HCT116 (cell line): ENCODE results near the gene CSTPP1. TPM values are rescaled to one million over a fixed set of nuclear protein-coding genes. Genes with fewer than 3 reads are reported as not detected.

ENCODE experiments used
- ATAC-seq: fragments of 200-7000 bp; cut with Tn5 transposase; 2 replicates; pipeline ENCODE4 v1.9.1; 2020; ENCODE audit warnings: mild to moderate bottlenecking, moderate library complexity
- BruUV-seq: library from RNA; stranded (reverse); fragments of 400-500 nt; replicated peaks from 2 replicates; lab custom pipeline; 2021; lab: Mats Ljungman, UMichigan
- CTCF ChIA-PET: fragments of 300-600 bp; sonication (Branson Sonifier 250); formaldehyde crosslinking; loops from one replicate; lab custom pipeline; 2021; ENCODE audit warnings: antibody characterized with exemption; lab: Charles Lee
- POLR2A ChIA-PET: fragments of 300-600, 350-600 bp; sonication (Branson Sonifier 250); formaldehyde crosslinking; loops from one replicate; lab custom pipeline; 2021; ENCODE audit warnings: antibody characterized with exemption; lab: Charles Lee
- RAD21 ChIA-PET, 2 experiments: fragments of 300-600 bp; sonication (Branson Sonifier 250); formaldehyde crosslinking; loops; one replicate each; lab custom pipeline; 2023; ENCODE audit warnings: low total read pairs in 2 of 2; ENCODE audit not compliant: uncharacterized antibody in 2 of 2, unreplicated experiment in 2 of 2, low non-redundant PET in 1 of 2; lab: Charles Lee
- DNase-seq: peaks from one replicate; pipeline ENCODE4 v3.0.0-alpha.2; 2010; ENCODE audit warnings: low read depth, low spot score
- H2AFZ ChIP-seq: fragments of 200-600 bp; shearing (Covaris generic), sonication (generic); 2 replicates; pipeline ENCODE4 v1.6.1; 2017; ENCODE audit warnings: low read depth, mixed run types, mixed read lengths, antibody characterized with exemption, low read length; ENCODE audit not compliant: poor library complexity, severe bottlenecking
- H3K27ac ChIP-seq: 2 replicates; pipeline ENCODE4 v1.5.1; 2012; ENCODE audit warnings: low read depth, low read length
- H3K27me3 ChIP-seq: fragments of 200-600 bp; sonication (generic); 2 replicates; pipeline ENCODE4 v1.6.1; 2016; ENCODE audit warnings: mixed run types, low read length, mixed read lengths; ENCODE audit not compliant: insufficient read depth
- H3K36me3 ChIP-seq, 2 experiments: fragments of 200-500 bp in 1 of 2; fragments of 200-600 bp in 1 of 2; sonication (Bioruptor generic) in 1 of 2; sonication (generic) in 1 of 2; 2 replicates each; pipeline versions ENCODE4 v1.5.1 to v1.6.1; 2014 to 2016; ENCODE audit warnings: low read length in 2 of 2, inconsistent platforms in 1 of 2, mixed read lengths in 1 of 2, mixed run types in 1 of 2; ENCODE audit not compliant: insufficient read depth in 2 of 2, control insufficient read depth in 1 of 2
- H3K4me1 ChIP-seq, 2 experiments: fragments of 200-600 bp in 1 of 2; sonication (generic) in 1 of 2; 2 replicates each; pipeline versions ENCODE4 v1.5.1 to v1.6.1; 2012 to 2017; ENCODE audit warnings: low read length in 2 of 2, inconsistent platforms in 1 of 2, mild to moderate bottlenecking in 1 of 2, mixed read lengths in 1 of 2, mixed run types in 1 of 2, moderate library complexity in 1 of 2; ENCODE audit not compliant: insufficient read depth in 2 of 2, control insufficient read depth in 1 of 2
- H3K4me2 ChIP-seq: fragments of 200-600 bp; sonication (generic); 2 replicates; pipeline ENCODE4 v1.6.1; 2017; ENCODE audit warnings: mixed run types, low read length, mixed read lengths
- H3K4me3 ChIP-seq, 2 experiments: fragments of 200-600 bp in 1 of 2; sonication (generic) in 1 of 2; replicated peaks in 1 of 2; 2 replicates each; pipeline ENCODE4 v1.5.1; 2011 to 2016; ENCODE audit warnings: low read length in 2 of 2, control low read depth in 1 of 2, low read depth in 1 of 2, mild to moderate bottlenecking in 1 of 2, mixed read lengths in 1 of 2, mixed run types in 1 of 2
- H3K79me2 ChIP-seq: fragments of 200-600 bp; sonication (generic); 2 replicates; pipeline ENCODE4 v1.6.1; 2017; ENCODE audit warnings: mild to moderate bottlenecking, mixed run types, low read length, moderate library complexity, mixed read lengths; ENCODE audit not compliant: insufficient read depth
- H3K9ac ChIP-seq: fragments of 200-600 bp; sonication (generic); 2 replicates; pipeline ENCODE4 v1.6.1; 2016; ENCODE audit warnings: low read length, mixed read lengths
- H3K9me2 ChIP-seq: fragments of 200-600 bp; sonication (generic), shearing (Covaris generic); 2 replicates; pipeline ENCODE4 v1.6.1; 2017; ENCODE audit warnings: mixed run types, mild to moderate bottlenecking, moderate library complexity; ENCODE audit not compliant: insufficient read depth
- H3K9me3 ChIP-seq, 2 experiments: fragments of 200-500 bp in 1 of 2; fragments of 200-600 bp in 1 of 2; sonication (Bioruptor generic) in 1 of 2; sonication (generic) in 1 of 2; 2 replicates each; pipeline ENCODE4 v1.6.1; 2014 to 2017; ENCODE audit warnings: low read length in 2 of 2, mixed read lengths in 2 of 2, inconsistent platforms in 1 of 2, low read depth in 1 of 2, mild to moderate bottlenecking in 1 of 2, mixed run types in 1 of 2, moderate library complexity in 1 of 2; ENCODE audit not compliant: control insufficient read depth in 1 of 2, insufficient read depth in 1 of 2
- H4K20me1 ChIP-seq: fragments of 200-600 bp; sonication (generic), shearing (Covaris generic); 2 replicates; pipeline ENCODE4 v1.6.1; 2017; ENCODE audit warnings: mixed run types, mild to moderate bottlenecking, moderate library complexity; ENCODE audit not compliant: insufficient read depth
- ATF3 ChIP-seq: IDR thresholded peaks from 2 replicates; pipeline ENCODE4 v1.6.1; 2012
- CEBPB ChIP-seq: IDR thresholded peaks from 2 replicates; pipeline ENCODE4 v1.6.1; 2012; ENCODE audit warnings: low read depth
- EGR1 ChIP-seq: IDR thresholded peaks from 2 replicates; pipeline ENCODE4 v1.6.1; 2012; ENCODE audit warnings: low read depth
- ELF1 ChIP-seq: IDR thresholded peaks from 2 replicates; pipeline ENCODE4 v1.6.1; 2012; ENCODE audit warnings: low read depth, borderline replicate concordance
- EZH2 ChIP-seq: fragments of 200-600 bp; sonication (generic); IDR thresholded peaks from 2 replicates; pipeline ENCODE4 v1.6.1; 2017; ENCODE audit warnings: antibody characterized with exemption, mixed run types
- EZH2phosphoT487 ChIP-seq: fragments of 200-600 bp; IDR thresholded peaks from 2 replicates; pipeline ENCODE4 v1.6.1; 2018; ENCODE audit warnings: antibody characterized with exemption, borderline replicate concordance
- JUND ChIP-seq: IDR thresholded peaks from 2 replicates; pipeline ENCODE4 v1.6.1; 2012
- MAX ChIP-seq: IDR thresholded peaks from 2 replicates; pipeline ENCODE4 v1.6.1; 2012
- POLR2A ChIP-seq: IDR thresholded peaks from 2 replicates; pipeline ENCODE4 v1.7.0; 2011; ENCODE audit warnings: borderline replicate concordance; ENCODE audit not compliant: insufficient read depth, insufficient read length; ENCODE audit errors: extremely low read depth
- POLR2AphosphoS5 ChIP-seq: IDR thresholded peaks from 2 replicates; pipeline ENCODE4 v1.6.1; 2011; ENCODE audit warnings: mild to moderate bottlenecking, low read depth, low read length, moderate library complexity
- RAD21 ChIP-seq: IDR thresholded peaks from 2 replicates; pipeline ENCODE4 v1.6.1; 2012; ENCODE audit warnings: low read depth, mild to moderate bottlenecking
- REST ChIP-seq: IDR thresholded peaks from 2 replicates; pipeline ENCODE4 v1.6.1; 2012; ENCODE audit warnings: low read depth
- SIN3A ChIP-seq: IDR thresholded peaks from 2 replicates; pipeline ENCODE4 v1.6.1; 2012; ENCODE audit warnings: low read depth
- SP1 ChIP-seq: IDR thresholded peaks from 2 replicates; pipeline ENCODE4 v1.6.1; 2012; ENCODE audit warnings: low read depth
- SRF ChIP-seq: IDR thresholded peaks from 2 replicates; pipeline ENCODE4 v1.6.1; 2012; ENCODE audit warnings: low read depth
- TCF7L2 ChIP-seq: IDR thresholded peaks from 2 replicates; pipeline ENCODE4 v1.7.0; 2011; ENCODE audit warnings: borderline replicate concordance, inconsistent platforms; ENCODE audit not compliant: insufficient read depth, insufficient read length; ENCODE audit errors: extremely low read depth
- ZBTB33 ChIP-seq: IDR thresholded peaks from 2 replicates; pipeline ENCODE4 v1.6.1; 2011; ENCODE audit warnings: mild to moderate bottlenecking, low read length, moderate library complexity; ENCODE audit not compliant: insufficient replicate concordance; ENCODE audit errors: extremely low read depth
- ZFX ChIP-seq: fragments of 450-650 bp; IDR thresholded peaks from 2 replicates; pipeline ENCODE4 v1.6.1; 2017
- ZNF274 ChIP-seq: fragments of 200-500 bp; sonication (Bioruptor generic); IDR thresholded peaks from 2 replicates; pipeline ENCODE4 v1.6.1; 2014; ENCODE audit warnings: mild to moderate bottlenecking, low read depth, low read length, inconsistent platforms
- intact Hi-C: fragments of 100-400 bp; cut with micrococcal nuclease; formaldehyde crosslinking; loops from 2 replicates; pipeline ENCODE4 v1.10.0; 2022
- total RNA-seq: library from RNA; stranded (reverse); gene quantifications from one replicate; pipeline ENCODE4 v1.2.1, GENCODE V29; 2021; ENCODE audit not compliant: unreplicated experiment
- TF ChIP-seq, protein P1 (sequence below), 3 experiments: fragments of 200-600 bp in 1 of 3; sonication (generic) in 1 of 3; IDR thresholded peaks in 2 of 3; conservative IDR thresholded peaks in 1 of 3; 2 replicates each; pipeline ENCODE4 v1.5.1; 2012 to 2017; ENCODE audit warnings: low read depth in 2 of 3, low read length in 2 of 3, antibody characterized with exemption in 1 of 3, borderline replicate concordance in 1 of 3, control low read depth in 1 of 3, mild to moderate bottlenecking in 1 of 3, mixed read lengths in 1 of 3, mixed run types in 1 of 3, moderate library complexity in 1 of 3; ENCODE audit not compliant: insufficient read depth in 1 of 3

Gene CSTPP1
- total RNA-seq, 1 experiment from 2014 or later, result 24.7 TPM

DNA sequence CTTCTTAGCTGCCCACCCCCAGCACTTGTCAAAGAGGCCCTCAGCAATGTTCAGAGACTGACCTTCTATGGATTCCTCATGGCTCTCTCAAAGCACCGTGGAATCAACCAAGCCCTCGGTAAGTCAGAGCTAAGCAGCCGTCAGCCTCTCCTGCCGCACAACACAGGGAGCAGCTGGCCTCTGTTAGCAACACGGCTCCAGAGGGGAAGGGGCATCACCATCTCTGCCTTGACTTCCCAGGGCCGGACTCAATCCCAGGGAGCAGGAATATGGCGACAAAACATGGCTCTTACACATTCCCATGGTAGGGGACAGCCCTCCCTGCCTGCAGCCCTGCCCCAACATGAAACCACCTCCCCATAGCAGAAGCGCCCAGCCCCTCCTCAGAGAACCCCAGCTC is 221.2 kb downstream of the CSTPP1 start:
- Histone ChIP-seq H3K4me2 (no peak overlapping the region), H3K4me1 (no peaks in the 10 kb centered on the region), H3K27ac (no peak overlapping the region), H2AFZ (no peak overlapping the region), H3K27me3 (no peaks in the 10 kb centered on the region), H3K79me2 (no peaks in the 10 kb centered on the region)
- intact Hi-C loops, result no loop called here
- no peak for TF ChIP-seq EZH2
- no peak for TF ChIP-seq REST
- TF ChIP-seq JUND, result no peak
- TF ChIP-seq MAX, result no peak
- TF ChIP-seq ATF3, result no peak
- TF ChIP-seq SRF, result no peak
- no peak for TF ChIP-seq SP1
- TF ChIP-seq ZBTB33, result no peak
- TF ChIP-seq ELF1, result no peak
- TF ChIP-seq EZH2phosphoT487, result no peak
- TF ChIP-seq POLR2A, result no peak
- no peak for TF ChIP-seq POLR2AphosphoS5
- TF ChIP-seq SIN3A, result no peak
- TF ChIP-seq EGR1, result no peak
- no peak for TF ChIP-seq CEBPB
- TF ChIP-seq ZNF274, result no peak
- TF ChIP-seq RAD21, result no peak
- no peak for TF ChIP-seq TCF7L2
- TF ChIP-seq, protein P1, sequence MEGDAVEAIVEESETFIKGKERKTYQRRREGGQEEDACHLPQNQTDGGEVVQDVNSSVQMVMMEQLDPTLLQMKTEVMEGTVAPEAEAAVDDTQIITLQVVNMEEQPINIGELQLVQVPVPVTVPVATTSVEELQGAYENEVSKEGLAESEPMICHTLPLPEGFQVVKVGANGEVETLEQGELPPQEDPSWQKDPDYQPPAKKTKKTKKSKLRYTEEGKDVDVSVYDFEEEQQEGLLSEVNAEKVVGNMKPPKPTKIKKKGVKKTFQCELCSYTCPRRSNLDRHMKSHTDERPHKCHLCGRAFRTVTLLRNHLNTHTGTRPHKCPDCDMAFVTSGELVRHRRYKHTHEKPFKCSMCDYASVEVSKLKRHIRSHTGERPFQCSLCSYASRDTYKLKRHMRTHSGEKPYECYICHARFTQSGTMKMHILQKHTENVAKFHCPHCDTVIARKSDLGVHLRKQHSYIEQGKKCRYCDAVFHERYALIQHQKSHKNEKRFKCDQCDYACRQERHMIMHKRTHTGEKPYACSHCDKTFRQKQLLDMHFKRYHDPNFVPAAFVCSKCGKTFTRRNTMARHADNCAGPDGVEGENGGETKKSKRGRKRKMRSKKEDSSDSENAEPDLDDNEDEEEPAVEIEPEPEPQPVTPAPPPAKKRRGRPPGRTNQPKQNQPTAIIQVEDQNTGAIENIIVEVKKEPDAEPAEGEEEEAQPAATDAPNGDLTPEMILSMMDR (IDR thresholded peaks at IDR 0.05 in 2 of 3, conservative IDR thresholded peaks at IDR 0.05 in 1 of 3; ENCODE audit: borderline replicate concordance in 1 of 3, insufficient read depth in 1 of 3, low read depth in 2 of 3, low read length in 2 of 3), result no peak
- no peak for TF ChIP-seq ZFX
- TF ChIP-seq, all 23 proteins: peak for 0
- no peak for DNase-seq
- Histone ChIP-seq H3K9me3 (no peaks in the 10 kb centered on the region), H3K9me2 (no peaks in the 10 kb centered on the region), H3K9ac (no peak overlapping the region), H3K36me3 (no peaks in the 10 kb centered on the region; a peak in 1 of 4 replicates), H3K4me3 (no peak overlapping the region), H4K20me1 (no peaks in the 10 kb centered on the region)
- ChIA-PET POLR2A (no interaction called here), RAD21 (no interaction called here), CTCF (no interaction called here)
- BruUV-seq, result no TSS peak
- ATAC-seq, result no peak
